Omental fat pad (tissue), 4 donors: ENCODE measurements around the gene USP9Y. TPM values are rescaled to one million over a fixed set of nuclear protein-coding genes. Genes with fewer than 3 reads are reported as not detected.

Experiments used
- ATAC-seq: fragments of 150-250 bp; one replicate; pipeline ENCODE4 v1.9.1; 2016; ENCODE audit warnings: mild to moderate bottlenecking, moderate library complexity; ENCODE audit not compliant: low FRiP score
- DNase-seq: peaks from one replicate; pipeline ENCODE4 v3.0.0-alpha.2; 2019; ENCODE audit warnings: low spot score
- CTCF ChIP-seq, 3 donors: fragments of 450-650 bp; IDR thresholded peaks; one replicate each; pipeline ENCODE4 v1.5.1; 2016 to 2017; ENCODE audit warnings: antibody characterized with exemption in 3 of 3, mild to moderate bottlenecking in 3 of 3, moderate library complexity in 2 of 3
- total RNA-seq, 4 donors: library from RNA; depleted of rRNA; stranded (reverse); fragments of >200 nt; gene quantifications; one replicate each; pipeline ENCODE4 v1.1.0, GENCODE V29; 2016

Gene USP9Y
- total RNA-seq, 4 donors from 2014 or later, result 0.06 to 24.3 (median 12.3) TPM

DNA sequence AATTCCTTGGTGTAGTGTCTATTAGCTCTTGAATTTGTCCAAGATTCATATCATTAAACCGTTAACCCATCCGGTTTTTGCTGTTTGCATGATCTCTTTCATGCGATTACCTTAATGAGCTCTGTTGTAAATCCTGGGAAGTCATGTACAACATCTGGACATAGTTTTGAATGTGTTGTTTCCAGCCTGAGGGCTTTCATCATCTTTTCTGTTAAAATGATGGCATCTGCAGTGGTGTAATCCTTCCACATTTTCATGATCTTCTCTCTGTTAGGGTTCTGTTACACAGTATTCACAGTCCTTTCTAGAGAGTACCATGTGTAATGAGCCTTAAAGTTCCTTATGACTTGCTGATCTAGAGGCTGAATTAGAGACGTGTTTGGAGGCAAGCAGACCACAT lies 64.9 kb downstream of the USP9Y start:
- ATAC-seq (no peak), DNase-seq (no peak)
- TF ChIP-seq CTCF (IDR thresholded peaks at IDR 0.05), result no peak

DNA sequence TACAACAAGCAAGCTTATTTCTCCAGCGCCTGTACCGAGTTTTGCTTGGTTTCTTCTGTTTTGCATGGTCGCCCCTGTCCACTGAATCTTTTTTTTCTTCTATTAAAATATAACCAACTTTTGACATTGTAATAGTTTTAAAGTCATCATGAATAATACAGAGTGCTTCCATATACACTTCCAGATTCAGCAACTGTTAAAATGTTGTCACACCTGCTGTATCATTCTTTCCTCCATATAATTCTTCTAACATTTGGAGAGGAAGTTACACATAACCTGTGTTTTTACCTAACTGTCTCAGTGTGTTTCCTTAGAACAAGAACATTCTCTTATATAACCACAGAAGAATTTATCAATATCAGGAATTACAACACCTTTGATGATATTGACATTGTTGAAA lies 83.5 kb downstream of the USP9Y start:
- no peak for TF ChIP-seq CTCF (IDR thresholded peaks at IDR 0.05)
- ATAC-seq (no peak), DNase-seq (no peak)

- no peak for ATAC-seq
- no peak for TF ChIP-seq CTCF (IDR thresholded peaks at IDR 0.05)
- DNase-seq, result no peak
Measured at GRCh38 chrY:12793999-12794398, 93.0 kb downstream of the USP9Y start.

DNA sequence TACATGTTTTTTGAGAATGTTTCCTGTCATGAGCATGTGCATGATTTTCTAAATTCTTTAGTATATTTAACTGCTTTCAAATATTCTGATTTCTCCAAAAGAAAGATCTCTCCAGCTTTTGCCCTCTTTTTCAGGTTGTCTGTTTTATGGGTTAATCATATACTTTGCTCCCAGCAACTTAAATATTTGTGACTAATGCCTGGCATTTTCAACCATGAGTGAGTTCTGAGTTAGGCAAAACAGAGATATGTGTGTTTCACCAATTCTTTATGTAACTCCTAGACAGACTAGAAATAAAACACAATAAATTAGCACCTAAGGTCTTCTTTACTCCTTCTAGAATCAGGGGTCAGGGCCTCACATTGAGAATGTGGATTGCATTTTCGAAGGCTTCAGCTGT lies 107.0 kb downstream of the USP9Y start:
- DNase-seq, result no peak
- no peak for ATAC-seq
- TF ChIP-seq CTCF (IDR thresholded peaks at IDR 0.05), result no peak

DNA sequence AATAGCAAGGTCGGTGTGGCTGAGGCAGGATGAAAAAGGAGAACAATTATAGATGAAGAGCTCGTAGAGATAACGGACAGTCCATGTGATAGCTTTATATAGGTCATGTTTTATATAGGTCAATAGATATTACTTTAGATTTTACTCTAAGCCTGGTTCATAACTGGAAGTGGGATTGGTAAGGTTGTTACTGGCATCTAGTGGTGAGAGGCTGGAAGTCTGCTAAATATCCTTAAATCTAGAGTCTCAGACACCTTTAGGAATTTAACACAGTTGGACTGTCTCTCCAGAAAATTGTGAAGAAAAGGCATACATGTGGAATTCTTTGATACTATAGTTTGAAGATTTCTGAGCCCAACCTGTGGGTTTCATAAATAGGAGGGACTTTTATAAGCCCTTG lies 108.0 kb downstream of the USP9Y start:
- DNase-seq (no peak), ATAC-seq (no peak)
- TF ChIP-seq CTCF (IDR thresholded peaks at IDR 0.05), result no peak

GRCh38 chrY:12823408-12823807 lies 122.4 kb downstream of the USP9Y start:
- no peak for ATAC-seq
- no peak for DNase-seq
- TF ChIP-seq CTCF (IDR thresholded peaks at IDR 0.05), result no peak

DNA sequence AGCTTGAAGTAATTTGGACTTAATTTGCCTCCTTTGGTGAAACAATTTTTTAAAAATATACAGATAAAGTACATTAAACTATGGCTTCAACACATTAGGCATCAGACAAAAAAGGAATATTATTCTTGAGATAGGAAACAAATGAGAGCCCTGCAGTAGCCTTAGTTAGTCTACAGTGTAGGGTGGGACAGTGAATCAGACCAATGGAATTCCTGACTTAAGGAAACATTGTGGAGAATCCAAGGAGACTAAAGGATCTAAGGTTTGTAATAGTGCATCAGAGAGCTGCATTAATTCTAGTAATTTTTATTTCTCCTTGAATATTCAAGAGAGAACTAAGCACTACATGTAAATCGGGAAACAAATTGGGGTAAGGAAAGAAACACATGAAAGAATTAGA lies 125.8 kb downstream of the USP9Y start:
- no peak for DNase-seq
- ATAC-seq, result no peak
- no peak for TF ChIP-seq CTCF (IDR thresholded peaks at IDR 0.05)
